Aorta (tissue), 5 donors: ENCODE results near the gene C6orf47. TPM values are rescaled to one million over a fixed set of nuclear protein-coding genes. Genes with fewer than 3 reads are reported as not detected.
A peak's percentile ranks its signal among the peaks of the same experiment; 100 is the strongest.

Experiments used
- ATAC-seq: fragments of 200-7000 bp; cut with Tn5 transposase; one replicate; pipeline ENCODE4 v1.9.1; 2022; ENCODE audit warnings: moderate library complexity; ENCODE audit not compliant: low FRiP score
- DNase-seq, 2 donors: peaks; one replicate each; pipeline ENCODE4 v3.0.0-alpha.2; 2020
- H3K27ac ChIP-seq, 2 donors: one replicate each; pipeline ENCODE4 v1.5.1; 2013; ENCODE audit warnings: low read length in 2 of 2, mild to moderate bottlenecking in 2 of 2, moderate library complexity in 2 of 2, control low read depth in 1 of 2, inconsistent platforms in 1 of 2, low read depth in 1 of 2
- H3K27me3 ChIP-seq, 2 donors: one replicate each; pipeline ENCODE4 v1.6.1; 2013; ENCODE audit warnings: control low read depth in 1 of 2, low read length in 1 of 2, mild to moderate bottlenecking in 1 of 2, moderate library complexity in 1 of 2; ENCODE audit not compliant: insufficient read depth in 2 of 2, control insufficient read depth in 1 of 2
- H3K36me3 ChIP-seq, 2 donors: one replicate each; pipeline ENCODE4 v1.6.1; 2013; ENCODE audit warnings: control low read depth in 1 of 2, low read length in 1 of 2, mild to moderate bottlenecking in 1 of 2; ENCODE audit not compliant: insufficient read depth in 2 of 2, control insufficient read depth in 1 of 2
- H3K4me1 ChIP-seq, 2 donors: one replicate each; pipeline ENCODE4 v1.6.1; 2013; ENCODE audit warnings: low read length in 2 of 2, control low read depth in 1 of 2, mild to moderate bottlenecking in 1 of 2, moderate library complexity in 1 of 2; ENCODE audit not compliant: insufficient read depth in 2 of 2, control insufficient read depth in 1 of 2
- H3K4me3 ChIP-seq, 2 donors: one replicate each; pipeline ENCODE4 v1.5.1; 2013; ENCODE audit warnings: low read length in 2 of 2, control low read depth in 1 of 2, mild to moderate bottlenecking in 1 of 2
- H3K9me3 ChIP-seq: one replicate; pipeline ENCODE4 v1.6.1; 2013; ENCODE audit warnings: mild to moderate bottlenecking, low read length; ENCODE audit not compliant: control insufficient read depth
- WGBS, 2 donors: extraction: QIAGEN DNeasy Blood & Tissue Kit; methylation state at CpG; one replicate each; pipeline ENCODE4 v1.1.7; 2013; 5-methylcytosine and 5-hydroxymethylcytosine counted together
- intact Hi-C, 2 donors: fragments of 100-400 bp; cut with DNase I; formaldehyde crosslinking; loops; one replicate each; pipeline versions ENCODE4 v1.14.2 to v1.15.0; 2022
- polyA plus RNA-seq, 2 donors: library from polyadenylated mRNA; stranded (reverse); fragments of 200-250 nt; gene quantifications; one replicate each; pipeline ENCODE4 v1.2.3, GENCODE V29; 2013
- total RNA-seq, 2 donors: library from RNA; stranded (reverse); fragmentation: NEBNext Ultra II Directional; extraction: Animal tissue kit (Norgen Biotek cat#: 25700); gene quantifications; one replicate each; pipeline ENCODE4 v1.2.1, GENCODE V29; 2021
- donor health status: healthy with polysubstance abuse.
- donor health status: Bipolar disorder and iron deficiency.
- donor health status: DM: no; HTN: no; CAD: no.
- donor health status: DM: no; HTN: no; CAD: no.
- donor health status: DM: yes; HTN: yes; CAD: no.

C6orf47 gene
- total and polyA plus RNA-seq, 4 donors: 7.5 to 20.2 (median 15.1) TPM

DNA sequence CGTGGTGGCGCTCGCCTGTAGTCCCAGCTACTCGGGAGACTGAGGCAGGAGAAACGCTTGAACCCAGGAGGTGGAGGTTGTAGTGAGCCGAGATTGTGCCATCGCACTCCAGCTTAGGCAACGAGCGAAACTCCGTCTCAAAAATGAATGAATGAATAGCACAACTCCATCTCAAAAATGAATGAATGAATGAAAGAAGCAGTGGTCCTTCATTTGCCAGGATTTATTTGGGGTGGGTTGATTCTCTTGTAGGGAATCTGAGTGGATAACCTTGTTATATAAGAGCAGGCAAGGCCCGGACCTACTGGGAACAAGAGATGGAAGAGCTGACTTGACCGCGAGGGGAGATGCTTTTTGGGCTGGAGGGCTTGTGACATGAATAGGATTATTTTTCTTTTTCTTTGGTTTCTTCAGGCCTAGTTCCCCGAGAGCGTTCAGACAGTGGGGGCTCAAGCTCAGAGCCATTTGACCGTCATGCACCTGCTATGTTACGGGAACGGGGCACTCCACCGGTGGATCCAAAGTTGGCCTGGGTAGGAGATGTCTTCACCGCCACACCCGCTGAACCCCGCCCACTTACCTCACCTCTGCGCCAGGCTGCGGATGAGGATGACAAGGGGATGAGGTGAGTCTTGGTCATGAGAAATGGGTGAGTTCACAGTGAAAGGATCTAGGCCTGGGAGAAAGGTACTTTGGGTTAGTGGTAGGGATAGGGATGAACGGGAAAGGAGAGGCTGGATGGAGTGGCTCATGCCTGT lies 30.2 kb downstream of the C6orf47 start:
- intact Hi-C loops: no loop called here
- Histone ChIP-seq H3K27me3 (no peaks in the 10 kb centered on the region), H3K9me3 (no peaks in the 10 kb centered on the region), H3K4me3 (no peak overlapping the region), H3K4me1 (no peaks in the 10 kb centered on the region), H3K36me3 (peaks cover 7 to 33% of the 10 kb centered on the region in 2 donors), H3K27ac (no peak overlapping the region)
- ATAC-seq: no peak
- DNase-seq: no peak
- WGBS, 2 donors: 88 to 89% methylated on average over 25 of the region's 25 CpGs

- WGBS, 2 donors: 89 to 92% methylated on average over 7 of the region's 7 CpGs
- H3K9me3 ChIP-seq: no peaks in the 10 kb centered on the region
- intact Hi-C loops: no loop called here
- H3K4me3 ChIP-seq: no peak overlapping the region
- H3K36me3 ChIP-seq: peaks cover 14 to 33% of the 10 kb centered on the region in 2 donors
- no peak overlapping the region for H3K27ac ChIP-seq
- no peaks in the 10 kb centered on the region for H3K27me3 ChIP-seq
- DNase-seq (no peak), ATAC-seq (no peak)
- H3K4me1 ChIP-seq: no peaks in the 10 kb centered on the region
These were observed 31.6 kb downstream of the C6orf47 start for GRCh38 chr6:31629014-31629413.

DNA sequence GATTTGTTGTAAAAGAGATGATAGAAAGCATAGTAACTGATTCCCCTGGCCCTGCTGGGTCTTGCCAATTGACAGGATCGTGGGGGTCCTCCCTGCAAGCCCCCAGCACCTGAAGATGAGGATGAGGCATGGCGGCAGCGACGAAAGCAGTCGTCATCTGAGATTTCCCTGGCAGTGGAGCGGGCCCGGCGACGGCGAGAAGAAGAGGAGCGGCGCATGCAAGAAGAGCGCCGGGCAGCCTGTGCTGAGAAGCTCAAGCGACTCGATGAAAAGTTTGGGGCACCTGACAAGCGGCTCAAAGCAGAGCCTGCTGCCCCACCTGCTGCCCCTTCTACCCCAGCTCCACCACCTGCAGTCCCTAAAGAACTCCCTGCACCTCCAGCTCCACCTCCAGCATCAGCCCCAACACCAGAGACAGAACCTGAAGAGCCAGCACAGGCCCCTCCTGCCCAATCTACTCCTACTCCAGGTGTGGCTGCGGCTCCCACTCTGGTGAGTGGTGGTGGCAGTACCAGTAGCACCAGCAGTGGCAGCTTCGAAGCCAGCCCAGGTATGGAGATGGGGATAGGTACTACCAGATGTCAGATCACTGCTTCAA lies 32.8 kb downstream of the C6orf47 start:
- 95 to 99% methylated on average over 15 to 19 of the region's 19 CpGs for WGBS, 2 donors
- no peak for DNase-seq
- Histone ChIP-seq H3K4me3 (no peak overlapping the region), H3K27me3 (no peaks in the 10 kb centered on the region), H3K4me1 (no peaks in the 10 kb centered on the region), H3K36me3 (peaks cover 14 to 33% of the 10 kb centered on the region in 2 donors), H3K9me3 (no peaks in the 10 kb centered on the region), H3K27ac (no peak overlapping the region)
- no peak for ATAC-seq
- intact Hi-C loops: loop anchor here in 1 of 2 donors (2.0 kb wide), 1 partner anchor 15 kb away; no protein-coding TSS in a partner anchor

- whole genome bisulfite sequencing, 2 donors: 85 to 90% methylated on average over 10 of the region's 10 CpGs
- H3K9me3 ChIP-seq: no peaks in the 10 kb centered on the region
- intact Hi-C loops: loop anchor here in 1 of 2 donors (2.0 kb wide), 1 partner anchor 16 kb away; no protein-coding TSS in a partner anchor
- DNase-seq: no peak
- no peak overlapping the region for H3K4me3 ChIP-seq
- no peak for ATAC-seq
- H3K27me3 ChIP-seq: no peaks in the 10 kb centered on the region
- H3K4me1 ChIP-seq: no peaks in the 10 kb centered on the region
- H3K36me3 ChIP-seq: peaks cover 14 to 33% of the 10 kb centered on the region in 2 donors
- H3K27ac ChIP-seq: no peak overlapping the region
These were observed 33.6 kb downstream of the C6orf47 start for GRCh38 chr6:31626952-31627351.

DNA sequence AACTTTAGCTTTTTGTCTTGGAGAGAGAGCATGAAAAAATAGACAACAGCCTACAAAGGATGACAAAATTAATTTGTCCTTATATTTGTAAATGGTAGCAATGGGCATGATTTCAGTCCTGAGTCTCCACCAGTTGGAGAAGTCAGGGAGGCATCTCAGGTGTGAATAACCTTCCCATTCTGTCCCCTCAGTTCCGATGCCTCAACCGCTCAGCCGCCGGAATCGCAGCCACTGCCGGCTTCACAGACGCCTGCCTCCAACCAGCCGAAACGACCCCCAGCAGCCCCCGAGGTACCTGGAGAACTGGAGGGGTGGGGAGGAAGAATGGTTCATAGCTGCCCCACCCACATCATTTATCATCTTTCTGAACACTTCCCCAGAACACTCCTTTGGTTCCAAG lies 36.5 kb downstream of the C6orf47 start:
- Histone ChIP-seq H3K27me3 (no peaks in the 10 kb centered on the region), H3K4me3 (no peak overlapping the region), H3K36me3 (peaks cover 13 to 19% of the 10 kb centered on the region in 2 donors), H3K4me1 (no peaks in the 10 kb centered on the region), H3K9me3 (no peaks in the 10 kb centered on the region), H3K27ac (no peak overlapping the region)
- intact Hi-C loops: loop anchor here (5.0 kb wide), 2 partner anchors 38 to 1962 kb away; partner anchors contain the start of genes C6orf47 (in 1 of the 2) and GPANK1 (in 1 of the 2)
- WGBS, 2 donors: 85 to 90% methylated on average over 10 of the region's 10 CpGs
- ATAC-seq (no peak), DNase-seq (no peak)

GRCh38 chr6:31622684-31623091 lies 37.9 kb downstream of the C6orf47 start:
- WGBS, 2 donors: 59 to 64% methylated on average over 10 of the region's 10 CpGs

GRCh38 chr6:31621991-31622390 lies 38.6 kb downstream of the C6orf47 start:
- 12% methylated on average over 4 of the region's 4 CpGs for WGBS, 2 donors
- no peak overlapping the region for H3K4me3 ChIP-seq
- no peak for ATAC-seq
- no peak overlapping the region for H3K27ac ChIP-seq
- H3K4me1 ChIP-seq: no peaks in the 10 kb centered on the region
- DNase-seq: no peak
- peaks cover 7 to 14% of the 10 kb centered on the region in 2 donors for H3K36me3 ChIP-seq
- H3K9me3 ChIP-seq: no peaks in the 10 kb centered on the region
- no peaks in the 10 kb centered on the region for H3K27me3 ChIP-seq
- intact Hi-C loops: loop anchor here (5.0 kb wide), 2 partner anchors 40 to 1960 kb away; partner anchors contain the start of genes C6orf47 (in 1 of the 2) and GPANK1 (in 1 of the 2)

More at GRCh38 chr6:31622684-31623091, 37.9 kb downstream of the C6orf47 start:
- ATAC-seq: no peak
- Histone ChIP-seq H3K4me1 (no peaks in the 10 kb centered on the region), H3K36me3 (peaks cover 10 to 14% of the 10 kb centered on the region in 2 donors), H3K9me3 (no peaks in the 10 kb centered on the region), H3K27me3 (no peaks in the 10 kb centered on the region), H3K4me3 (no peak overlapping the region), H3K27ac (no peak overlapping the region)
- intact Hi-C loops: loop anchor here (5.0 kb wide), 2 partner anchors 40 to 1960 kb away; partner anchors contain the start of genes C6orf47 (in 1 of the 2) and GPANK1 (in 1 of the 2)
- no peak for DNase-seq

DNA sequence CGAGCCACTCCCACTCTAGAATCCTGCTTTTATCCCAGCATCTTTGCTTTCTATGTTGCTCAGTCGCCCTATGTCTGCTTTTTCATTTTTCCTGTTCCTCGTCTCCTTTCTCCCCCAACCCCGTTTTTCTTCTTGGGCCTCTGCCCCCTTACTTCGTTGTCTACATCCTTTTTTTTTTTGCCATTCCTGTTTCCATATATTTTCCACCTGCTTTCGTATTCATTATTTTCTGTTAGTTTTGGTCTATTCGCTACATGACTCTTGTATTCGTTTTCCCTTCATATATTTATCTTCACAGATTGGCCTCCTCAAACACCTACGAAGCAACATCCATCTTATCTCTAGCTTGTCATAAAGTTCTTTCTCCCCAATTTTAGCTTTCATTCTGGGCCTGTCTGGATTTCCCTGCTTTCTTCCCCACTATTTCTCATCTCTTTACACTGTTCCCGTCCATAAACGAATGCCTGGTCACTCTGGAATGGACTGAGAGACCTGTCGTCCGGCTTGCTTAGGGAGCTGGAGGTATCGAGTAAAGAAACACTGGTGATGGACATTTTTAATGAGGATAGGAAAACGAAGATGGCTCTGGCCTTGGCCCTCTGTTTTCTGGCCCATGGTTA lies 39.1 kb downstream of the C6orf47 start:
- 2% methylated on average over 15 of the region's 15 CpGs for WGBS, 2 donors
- no peaks in the 10 kb centered on the region for H3K4me1 ChIP-seq
- H3K36me3 ChIP-seq: peaks cover 7 to 12% of the 10 kb centered on the region in 2 donors
- DNase-seq: no peak
- no peaks in the 10 kb centered on the region for H3K9me3 ChIP-seq
- no peak for ATAC-seq
- H3K27ac ChIP-seq: peak overlapping the region; percentile 68 to 91
- intact Hi-C loops: loop anchor here (5.0 kb wide), 2 partner anchors 41 to 1959 kb away; partner anchors contain the start of genes C6orf47 (in 1 of the 2) and GPANK1 (in 1 of the 2)
- H3K4me3 ChIP-seq: peak overlapping the region; percentile 87 to 88
- no peaks in the 10 kb centered on the region for H3K27me3 ChIP-seq
